Parathyroid adenoma (tissue), 2 donors: ENCODE results near the gene MINDY4.

Source experiments
- H2AFZ ChIP-seq: fragments of 300-600 bp; sonication (generic); one replicate; pipeline ENCODE4 v1.7.0; 2017; ENCODE audit warnings: antibody characterized with exemption, mild to moderate bottlenecking
- H3K27ac ChIP-seq: fragments of 300-600 bp; sonication (generic); one replicate; pipeline ENCODE4 v1.7.0; 2017
- H3K27me3 ChIP-seq: fragments of 300-600 bp; sonication (generic); one replicate; pipeline ENCODE4 v1.7.0; 2017; ENCODE audit warnings: low read length; ENCODE audit not compliant: control insufficient read depth, insufficient read depth
- H3K36me3 ChIP-seq: fragments of 300-600 bp; sonication (generic); one replicate; pipeline ENCODE4 v1.7.0; 2017; ENCODE audit warnings: low read length; ENCODE audit not compliant: control insufficient read depth, insufficient read depth
- H3K4me1 ChIP-seq: fragments of 300-600 bp; sonication (generic); one replicate; pipeline ENCODE4 v1.7.0; 2017; ENCODE audit warnings: control low read depth
- H3K4me2 ChIP-seq: fragments of 300-600 bp; sonication (generic); one replicate; pipeline ENCODE4 v1.7.0; 2017; ENCODE audit warnings: low read length
- H3K4me3 ChIP-seq: fragments of 300-600 bp; sonication (generic); one replicate; pipeline ENCODE4 v1.7.0; 2017; ENCODE audit warnings: low read depth, low read length
- H3K79me2 ChIP-seq: fragments of 300-600 bp; sonication (generic); one replicate; pipeline ENCODE4 v1.7.0; 2017; ENCODE audit warnings: control low read depth
- H3K9ac ChIP-seq: fragments of 300-600 bp; sonication (generic); one replicate; pipeline ENCODE4 v1.7.0; 2017; ENCODE audit warnings: mild to moderate bottlenecking
- H3K9me3 ChIP-seq: fragments of 300-600 bp; sonication (generic); one replicate; pipeline ENCODE4 v1.7.0; 2017; ENCODE audit warnings: low read length; ENCODE audit not compliant: control insufficient read depth
- CTCF ChIP-seq: fragments of 300-600 bp; sonication (generic); IDR thresholded peaks from one replicate; pipeline ENCODE4 v1.7.0; 2017; ENCODE audit warnings: antibody characterized with exemption, mild to moderate bottlenecking
- donor health status: primary hyperparathyroidism.

Gene MINDY4

GRCh38 chr7:30846378-30846777 lies 75.2 kb downstream of the MINDY4 start:
- Histone ChIP-seq H3K27ac (no peak overlapping the region), H2AFZ (no peak overlapping the region), H3K4me1 (no peaks in the 10 kb centered on the region), H3K27me3 (no peaks in the 10 kb centered on the region), H3K79me2 (no peaks in the 10 kb centered on the region), H3K9me3 (no peaks in the 10 kb centered on the region), H3K4me3 (no peak overlapping the region), H3K9ac (no peak overlapping the region), H3K36me3 (no peaks in the 10 kb centered on the region), H3K4me2 (no peak overlapping the region)
- no peak for TF ChIP-seq CTCF

- no peak overlapping the region for H3K9ac ChIP-seq
- H3K79me2 ChIP-seq, result no peaks in the 10 kb centered on the region
- no peaks in the 10 kb centered on the region for H3K36me3 ChIP-seq
- no peak overlapping the region for H2AFZ ChIP-seq
- H3K27me3 ChIP-seq, result no peaks in the 10 kb centered on the region
- no peak overlapping the region for H3K4me3 ChIP-seq
- no peaks in the 10 kb centered on the region for H3K9me3 ChIP-seq
- no peaks in the 10 kb centered on the region for H3K4me1 ChIP-seq
- no peak for TF ChIP-seq CTCF
- H3K27ac ChIP-seq, result no peak overlapping the region
- no peak overlapping the region for H3K4me2 ChIP-seq
These were observed 77.1 kb downstream of the MINDY4 start for GRCh38 chr7:30848121-30848855.

GRCh38 chr7:30849565-30849964 lies 78.3 kb downstream of the MINDY4 start:
- Histone ChIP-seq H3K4me3 (no peak overlapping the region), H3K4me2 (no peak overlapping the region), H3K27ac (no peak overlapping the region), H2AFZ (no peak overlapping the region), H3K36me3 (no peaks in the 10 kb centered on the region), H3K79me2 (no peaks in the 10 kb centered on the region), H3K9me3 (no peaks in the 10 kb centered on the region), H3K4me1 (no peaks in the 10 kb centered on the region), H3K27me3 (no peaks in the 10 kb centered on the region), H3K9ac (no peak overlapping the region)
- TF ChIP-seq CTCF, result no peak

- Histone ChIP-seq H3K27ac (no peak overlapping the region), H3K4me3 (no peak overlapping the region), H3K27me3 (no peaks in the 10 kb centered on the region), H3K79me2 (no peaks in the 10 kb centered on the region), H3K36me3 (no peaks in the 10 kb centered on the region), H3K9me3 (no peaks in the 10 kb centered on the region), H3K9ac (no peak overlapping the region), H3K4me1 (no peaks in the 10 kb centered on the region), H2AFZ (no peak overlapping the region), H3K4me2 (no peak overlapping the region)
- no peak for TF ChIP-seq CTCF
These were observed 79.2 kb downstream of the MINDY4 start for GRCh38 chr7:30850426-30850825.
